ENCODE measurements around the gene CLMN.

DNA sequence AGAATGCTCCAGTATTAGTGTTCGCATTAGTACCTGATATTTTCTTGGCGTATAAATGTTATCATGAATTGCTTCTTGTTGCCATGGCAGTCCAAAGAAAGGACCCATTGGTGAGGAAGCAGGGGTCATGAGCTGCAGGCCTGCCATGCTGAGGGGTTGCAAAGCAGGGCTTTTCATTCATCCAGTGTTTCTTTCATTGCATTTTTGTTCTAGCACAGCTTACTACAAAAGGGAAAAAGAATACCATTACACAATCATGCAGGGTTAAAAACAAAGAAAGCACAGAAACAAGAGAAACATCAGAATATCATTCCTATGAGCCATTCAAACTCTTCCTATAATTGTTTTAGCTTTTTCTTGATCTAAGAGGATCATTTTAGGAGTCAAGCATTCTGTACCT, 186.4 kb downstream of the CLMN start:
- TF ChIP-seq, protein P1, sequence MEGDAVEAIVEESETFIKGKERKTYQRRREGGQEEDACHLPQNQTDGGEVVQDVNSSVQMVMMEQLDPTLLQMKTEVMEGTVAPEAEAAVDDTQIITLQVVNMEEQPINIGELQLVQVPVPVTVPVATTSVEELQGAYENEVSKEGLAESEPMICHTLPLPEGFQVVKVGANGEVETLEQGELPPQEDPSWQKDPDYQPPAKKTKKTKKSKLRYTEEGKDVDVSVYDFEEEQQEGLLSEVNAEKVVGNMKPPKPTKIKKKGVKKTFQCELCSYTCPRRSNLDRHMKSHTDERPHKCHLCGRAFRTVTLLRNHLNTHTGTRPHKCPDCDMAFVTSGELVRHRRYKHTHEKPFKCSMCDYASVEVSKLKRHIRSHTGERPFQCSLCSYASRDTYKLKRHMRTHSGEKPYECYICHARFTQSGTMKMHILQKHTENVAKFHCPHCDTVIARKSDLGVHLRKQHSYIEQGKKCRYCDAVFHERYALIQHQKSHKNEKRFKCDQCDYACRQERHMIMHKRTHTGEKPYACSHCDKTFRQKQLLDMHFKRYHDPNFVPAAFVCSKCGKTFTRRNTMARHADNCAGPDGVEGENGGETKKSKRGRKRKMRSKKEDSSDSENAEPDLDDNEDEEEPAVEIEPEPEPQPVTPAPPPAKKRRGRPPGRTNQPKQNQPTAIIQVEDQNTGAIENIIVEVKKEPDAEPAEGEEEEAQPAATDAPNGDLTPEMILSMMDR (IDR thresholded peaks at IDR 0.05; ENCODE audit: extremely low read depth in 1 of 2, insufficient read depth in 1 of 2, low read depth in 1 of 2, low read length in 2 of 2): no peak
- TF ChIP-seq JUN (IDR thresholded peaks at IDR 0.05; ENCODE audit: borderline replicate concordance, insufficient read depth, insufficient read length, low read depth) (no peak), POLR2A (IDR thresholded peaks at IDR 0.05; ENCODE audit: low read depth, low read length) (no peak), EZH2 (IDR thresholded peaks at IDR 0.05; ENCODE audit: borderline replicate concordance, low read depth, low read length, severe bottlenecking) (no peak)
